CD14-positive monocyte (primary cell): ENCODE measurements around the gene B3GAT2. TPM values are rescaled to one million over a fixed set of nuclear protein-coding genes. Genes with fewer than 3 reads are reported as not detected.

Experiments
- DNase-seq, 3 donors: peaks; one replicate each; pipeline ENCODE4 v3.0.0-alpha.2; 2011 to 2022
- H2AFZ ChIP-seq: 2 replicates; pipeline ENCODE4 v1.6.0; 2012; ENCODE audit warnings: mild to moderate bottlenecking, low read depth, low read length, inconsistent platforms; ENCODE audit not compliant: insufficient read depth, poor library complexity, severe bottlenecking
- H3K27ac ChIP-seq, 2 donors: 1 replicate in 1 of 2; 2 replicates in 1 of 2; pipeline ENCODE4 v1.5.1; 2012 to 2013; ENCODE audit warnings: low read length in 2 of 2, control low read depth in 1 of 2, inconsistent platforms in 1 of 2, low read depth in 1 of 2, mild to moderate bottlenecking in 1 of 2
- H3K27me3 ChIP-seq, 2 donors: one replicate each; pipeline versions ENCODE4 v1.6.0 to v1.6.1; 2011 to 2013; ENCODE audit warnings: low read length in 2 of 2; ENCODE audit not compliant: control insufficient read depth in 2 of 2, insufficient read depth in 2 of 2
- H3K36me3 ChIP-seq, 2 donors: replicated peaks in 1 of 2; 1 replicate in 1 of 2; 2 replicates in 1 of 2; pipeline versions ENCODE4 v1.5.1 to v1.6.1; 2012 to 2013; ENCODE audit warnings: low read length in 2 of 2, control low read depth in 1 of 2, inconsistent platforms in 1 of 2, mild to moderate bottlenecking in 1 of 2; ENCODE audit not compliant: insufficient read depth in 2 of 2, control insufficient read depth in 1 of 2
- H3K4me1 ChIP-seq, 2 donors: 1 replicate in 1 of 2; 2 replicates in 1 of 2; pipeline versions ENCODE4 v1.5.1 to v1.6.1; 2012 to 2013; ENCODE audit warnings: low read length in 2 of 2, control low read depth in 1 of 2, inconsistent platforms in 1 of 2, mild to moderate bottlenecking in 1 of 2, moderate library complexity in 1 of 2; ENCODE audit not compliant: insufficient read depth in 2 of 2, control insufficient read depth in 1 of 2
- H3K4me2 ChIP-seq: replicated peaks from 2 replicates; pipeline ENCODE3; 2012; ENCODE audit warnings: low read length, moderate library complexity, mild to moderate bottlenecking; ENCODE audit not compliant: poor library complexity, severe bottlenecking; ENCODE audit errors: extremely low read depth
- H3K4me3 ChIP-seq, 3 experiments: fragments of 200-600 bp in 1 of 3; sonication (generic) in 1 of 3; replicated peaks in 1 of 3; 1 replicate in 2 of 3; 2 replicates in 1 of 3; pipeline ENCODE4 v1.5.1; 2011 to 2013; ENCODE audit warnings: low read length in 3 of 3, mild to moderate bottlenecking in 3 of 3, control low read depth in 2 of 3, low read depth in 2 of 3, inconsistent platforms in 1 of 3, moderate library complexity in 1 of 3
- H3K79me2 ChIP-seq: 2 replicates; pipeline ENCODE4 v1.6.0; 2012; ENCODE audit warnings: mild to moderate bottlenecking, control low read depth, inconsistent platforms, low read length, moderate library complexity; ENCODE audit not compliant: insufficient read depth
- H3K9ac ChIP-seq: 2 replicates; pipeline ENCODE4 v1.6.0; 2017; ENCODE audit warnings: low read length, mild to moderate bottlenecking; ENCODE audit not compliant: insufficient read depth, poor library complexity, severe bottlenecking
- H3K9me3 ChIP-seq, 2 donors: replicated peaks in 1 of 2; 1 replicate in 1 of 2; 2 replicates in 1 of 2; pipeline versions ENCODE4 v1.5.1 to v1.6.1; 2012 to 2013; ENCODE audit warnings: low read length in 2 of 2, control low read depth in 1 of 2; ENCODE audit not compliant: control insufficient read depth in 1 of 2, insufficient read depth in 1 of 2
- H4K20me1 ChIP-seq: 2 replicates; pipeline ENCODE4 v1.6.0; 2012; ENCODE audit warnings: mild to moderate bottlenecking, low read length, control low read depth, moderate library complexity; ENCODE audit not compliant: insufficient read depth
- H3K27ac Mint-ChIP-seq, 7 donors: one replicate each; pipeline ENCODE4 v1.8.0; 2020; ENCODE audit warnings: mild to moderate bottlenecking in 7 of 7, mixed read lengths in 7 of 7, moderate library complexity in 6 of 7, inconsistent platforms in 2 of 7
- H3K27me3 Mint-ChIP-seq, 3 donors: one replicate each; pipeline ENCODE4 v1.8.0; 2021 to 2022; ENCODE audit warnings: low read depth in 3 of 3, mild to moderate bottlenecking in 3 of 3, mixed read lengths in 3 of 3, moderate library complexity in 3 of 3, inconsistent platforms in 1 of 3
- H3K36me3 Mint-ChIP-seq, 2 donors: one replicate each; pipeline ENCODE4 v1.8.0; 2020; ENCODE audit warnings: mixed read lengths in 2 of 2, inconsistent platforms in 1 of 2, mild to moderate bottlenecking in 1 of 2
- H3K4me1 Mint-ChIP-seq: one replicate; pipeline ENCODE4 v1.8.0; 2020; ENCODE audit warnings: mild to moderate bottlenecking, mixed read lengths
- H3K4me3 Mint-ChIP-seq, 2 donors: one replicate each; pipeline ENCODE4 v1.8.0; 2020; ENCODE audit warnings: mild to moderate bottlenecking in 2 of 2, mixed read lengths in 2 of 2, moderate library complexity in 1 of 2
- H3K9me3 Mint-ChIP-seq, 7 donors: one replicate each; pipeline ENCODE4 v1.8.0; 2020 to 2022; ENCODE audit warnings: mixed read lengths in 7 of 7, mild to moderate bottlenecking in 6 of 7, moderate library complexity in 6 of 7, inconsistent platforms in 2 of 7
- CTCF ChIP-seq: fragments of 200-600 bp; IDR thresholded peaks from one replicate; pipeline ENCODE4 v1.8.0; 2022; ENCODE audit warnings: antibody characterized with exemption, mild to moderate bottlenecking
- whole genome bisulfite sequencing: methylation state at CpG from one replicate; pipeline ENCODE4 v1.1.5; 2013; ENCODE audit warnings: missing lambda C conversion rate; ENCODE audit not compliant: insufficient coverage; 5-methylcytosine and 5-hydroxymethylcytosine counted together
- intact Hi-C, 2 donors: fragments of 100-400 bp; cut with micrococcal nuclease; formaldehyde crosslinking; loops; one replicate each; pipeline versions ENCODE4 v1.15.0 to v1.15.1; 2023
- polyA plus RNA-seq, 3 donors: library from polyadenylated mRNA; depleted of rRNA in 1 of 3; unstranded in 2 of 3; stranded (reverse) in 1 of 3; fragments of 300-500 nt in 2 of 3; fragments of >200 nt in 1 of 3; fragmentation: Illumina TruSeq in 2 of 3; gene quantifications; 1 replicate in 2 of 3; 2 replicates in 1 of 3; pipeline ENCODE4 v1.2.3, GENCODE V29; 2012 to 2021

The B3GAT2 gene
- polyA plus RNA-seq, 3 donors: 0.03 to 0.05 TPM; not detected in 1

- no peak overlapping the region for H2AFZ ChIP-seq
- no peaks in the 10 kb centered on the region for H3K4me1 ChIP-seq
- no peak for DNase-seq
- H3K9ac ChIP-seq: no peak overlapping the region
- no peaks in the 10 kb centered on the region for H3K79me2 ChIP-seq
- H3K36me3 ChIP-seq: peaks cover 0 to 17% of the 10 kb centered on the region in 2 donors
- Mint-ChIP-seq H3K9me3 (peaks cover 0 to 3% (median 0%) of the 10 kb centered on the region in 7 donors), H3K36me3 (peaks cover 16 to 20% of the 10 kb centered on the region in 2 donors), H3K4me3 (no peak overlapping the region), H3K27me3 (no peaks in the 10 kb centered on the region), H3K27ac (no peak overlapping the region), H3K4me1 (no peaks in the 10 kb centered on the region)
- no CpG with 5 or more reads among the region's 4 CpGs for WGBS
- TF ChIP-seq CTCF: no peak
- no peaks in the 10 kb centered on the region for H3K9me3 ChIP-seq
- no peaks in the 10 kb centered on the region for H4K20me1 ChIP-seq
- intact Hi-C loops: no loop called here
- H3K4me2 ChIP-seq: no peak overlapping the region
- H3K27ac ChIP-seq: no peak overlapping the region
- no peaks in the 10 kb centered on the region for H3K27me3 ChIP-seq
- no peak overlapping the region for H3K4me3 ChIP-seq
Observed at GRCh38 chr6:70847106-70848084, 109.5 kb downstream of the B3GAT2 start.

- Mint-ChIP-seq H3K9me3 (peaks cover 0 to 3% (median 0%) of the 10 kb centered on the region in 7 donors), H3K4me1 (no peaks in the 10 kb centered on the region), H3K27ac (no peak overlapping the region), H3K4me3 (no peak overlapping the region), H3K36me3 (peaks cover 16 to 20% of the 10 kb centered on the region in 2 donors), H3K27me3 (no peaks in the 10 kb centered on the region)
- Histone ChIP-seq H3K79me2 (no peaks in the 10 kb centered on the region), H3K27me3 (no peaks in the 10 kb centered on the region), H4K20me1 (no peaks in the 10 kb centered on the region), H3K4me3 (no peak overlapping the region), H3K36me3 (peaks cover 0 to 16% of the 10 kb centered on the region in 2 donors), H3K27ac (no peak overlapping the region), H3K4me2 (no peak overlapping the region), H2AFZ (no peak overlapping the region), H3K9ac (no peak overlapping the region), H3K9me3 (no peaks in the 10 kb centered on the region), H3K4me1 (no peaks in the 10 kb centered on the region)
- DNase-seq: no peak
- 98% methylated on average over 7 of the region's 8 CpGs for WGBS
- intact Hi-C loops: no loop called here
- TF ChIP-seq CTCF: no peak
Observed at GRCh38 chr6:70846207-70846835, 110.5 kb downstream of the B3GAT2 start.
